ENCODE measurements around the gene SIRT1. TPM values are rescaled to one million over a fixed set of nuclear protein-coding genes. Genes with fewer than 3 reads are reported as not detected.

The SIRT1 gene
- total and polyA plus RNA-seq, 10 of the 15 experiments (the other 5 are each of a cell fraction or from before 2014, with no cell fraction given) = 3.6 to 14.2 (median 10.2) TPM

DNA sequence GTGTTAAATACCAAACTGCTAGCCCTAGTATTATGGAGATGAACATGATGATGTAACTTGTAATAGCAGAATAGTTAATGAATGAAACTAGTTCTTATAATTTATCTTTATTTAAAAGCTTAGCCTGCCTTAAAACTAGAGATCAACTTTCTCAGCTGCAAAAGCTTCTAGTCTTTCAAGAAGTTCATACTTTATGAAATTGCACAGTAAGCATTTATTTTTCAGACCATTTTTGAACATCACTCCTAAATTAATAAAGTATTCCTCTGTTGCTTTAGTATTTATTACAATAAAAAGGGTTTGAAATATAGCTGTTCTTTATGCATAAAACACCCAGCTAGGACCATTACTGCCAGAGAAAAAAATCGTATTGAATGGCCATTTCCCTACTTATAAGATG lies 33.2 kb downstream of the SIRT1 start:
- ChIA-PET RAD21 (ENCODE audit: unreplicated experiment) (no interaction called here), CTCF (interaction anchor here (1.3 kb wide), 1 partner anchor 32 kb away, joined by 4 read pairs; no protein-coding TSS in a partner anchor)
- TF ChIP-seq NR2C2 (IDR thresholded peaks at IDR 0.05; ENCODE audit: borderline replicate concordance, control insufficient read depth, insufficient read length, low read depth) = no peak
- TF ChIP-seq, protein P1, sequence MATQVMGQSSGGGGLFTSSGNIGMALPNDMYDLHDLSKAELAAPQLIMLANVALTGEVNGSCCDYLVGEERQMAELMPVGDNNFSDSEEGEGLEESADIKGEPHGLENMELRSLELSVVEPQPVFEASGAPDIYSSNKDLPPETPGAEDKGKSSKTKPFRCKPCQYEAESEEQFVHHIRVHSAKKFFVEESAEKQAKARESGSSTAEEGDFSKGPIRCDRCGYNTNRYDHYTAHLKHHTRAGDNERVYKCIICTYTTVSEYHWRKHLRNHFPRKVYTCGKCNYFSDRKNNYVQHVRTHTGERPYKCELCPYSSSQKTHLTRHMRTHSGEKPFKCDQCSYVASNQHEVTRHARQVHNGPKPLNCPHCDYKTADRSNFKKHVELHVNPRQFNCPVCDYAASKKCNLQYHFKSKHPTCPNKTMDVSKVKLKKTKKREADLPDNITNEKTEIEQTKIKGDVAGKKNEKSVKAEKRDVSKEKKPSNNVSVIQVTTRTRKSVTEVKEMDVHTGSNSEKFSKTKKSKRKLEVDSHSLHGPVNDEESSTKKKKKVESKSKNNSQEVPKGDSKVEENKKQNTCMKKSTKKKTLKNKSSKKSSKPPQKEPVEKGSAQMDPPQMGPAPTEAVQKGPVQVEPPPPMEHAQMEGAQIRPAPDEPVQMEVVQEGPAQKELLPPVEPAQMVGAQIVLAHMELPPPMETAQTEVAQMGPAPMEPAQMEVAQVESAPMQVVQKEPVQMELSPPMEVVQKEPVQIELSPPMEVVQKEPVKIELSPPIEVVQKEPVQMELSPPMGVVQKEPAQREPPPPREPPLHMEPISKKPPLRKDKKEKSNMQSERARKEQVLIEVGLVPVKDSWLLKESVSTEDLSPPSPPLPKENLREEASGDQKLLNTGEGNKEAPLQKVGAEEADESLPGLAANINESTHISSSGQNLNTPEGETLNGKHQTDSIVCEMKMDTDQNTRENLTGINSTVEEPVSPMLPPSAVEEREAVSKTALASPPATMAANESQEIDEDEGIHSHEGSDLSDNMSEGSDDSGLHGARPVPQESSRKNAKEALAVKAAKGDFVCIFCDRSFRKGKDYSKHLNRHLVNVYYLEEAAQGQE (IDR thresholded peaks at IDR 0.05; ENCODE audit: low read depth, low read length) = no peak

DNA sequence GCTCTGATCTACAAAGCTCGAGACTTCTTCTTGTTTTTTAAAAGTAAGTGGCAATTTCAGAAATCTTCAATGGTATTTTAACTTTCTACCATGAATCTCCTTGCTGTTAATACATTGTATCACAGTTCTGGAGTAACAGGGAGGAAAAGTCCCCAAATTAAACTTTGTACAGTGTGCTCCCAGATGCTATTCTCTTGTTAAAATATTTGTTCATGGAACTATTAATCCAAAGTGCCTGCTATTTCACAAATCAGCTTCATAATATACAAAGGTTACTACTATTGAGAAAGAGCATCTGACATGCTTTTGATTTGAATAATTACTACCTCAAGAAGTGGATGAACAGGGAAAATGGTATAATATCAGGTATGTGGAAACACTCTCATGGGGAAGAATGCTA lies 36.6 kb downstream of the SIRT1 start:
- Histone ChIP-seq H2AFZ (ENCODE audit: control insufficient read depth, low read depth, low read length) (no peak overlapping the region), H3K27ac (ENCODE audit: control insufficient read depth, insufficient read depth) (no peak overlapping the region), H3K27me3 (replicated peaks in 1 of 2; ENCODE audit: control insufficient read depth in 2 of 2, insufficient read depth in 2 of 2, low read length in 1 of 2) (no peaks in the 10 kb centered on the region), H3K9me3 (replicated peaks; ENCODE audit: control insufficient read depth, insufficient read depth, low read length) (no peaks in the 10 kb centered on the region), H3K4me1 (ENCODE audit: control insufficient read depth, insufficient read depth, low read length) (no peaks in the 10 kb centered on the region), H4K20me1 (ENCODE audit: control insufficient read depth, insufficient read depth) (no peaks in the 10 kb centered on the region), H3K9ac (ENCODE audit: control insufficient read depth, insufficient read depth, low read length) (no peak overlapping the region), H3K79me2 (ENCODE audit: control insufficient read depth, insufficient read depth, low read length) (no peaks in the 10 kb centered on the region), H3K4me3 (no peak overlapping the region), H3K36me3 (ENCODE audit: control insufficient read depth in 2 of 2, insufficient read depth in 2 of 2, low read length in 1 of 2) (peaks cover 2 to 6% of the 10 kb centered on the region in 2 experiments; a peak in 3 of 4 replicates), H3K4me2 (ENCODE audit: control insufficient read depth, insufficient read depth) (no peak overlapping the region)
- intact Hi-C loops (cut with micrococcal nuclease; ENCODE audit: unreplicated experiment) (no loop called here), in situ Hi-C loops (cut with MboI) (no loop called here)
- SMC1A ChIA-PET (ENCODE audit: uncharacterized antibody, unreplicated experiment) = interaction anchor here (0.6 to 2.7 kb wide), 4 partner anchors 10 to 292 kb away, joined by 3 to 6 read pairs (median 3); no protein-coding TSS in a partner anchor
- DNase-seq (ENCODE audit: low read depth, low spot score) (no peak), ATAC-seq (no peak), FAIRE-seq (no peak)
- WGBS (ENCODE audit: insufficient coverage, insufficient replicate concordance, low lambda C conversion rate, missing lambda C conversion rate) = 91% methylated on average over 1 of the region's 1 CpG
- CTCF ChIA-PET = no interaction called here
- no TSS peak for BruUV-seq (replicated peaks)
- POLR2A ChIA-PET = no interaction called here
- RAD21 ChIA-PET (ENCODE audit: unreplicated experiment) = no interaction called here
- TF ChIP-seq ZNF207 (IDR thresholded peaks at IDR 0.05; ENCODE audit: borderline replicate concordance) (no peak), RAD51 (IDR thresholded peaks at IDR 0.05) (no peak), MXI1 (IDR thresholded peaks at IDR 0.05; ENCODE audit: low read depth, low read length) (no peak), RELA (IDR thresholded peaks at IDR 0.05; ENCODE audit: borderline replicate concordance, partially characterized antibody) (no peak), NR2F1 (conservative IDR thresholded peaks at IDR 0.05) (no peak)
- TF ChIP-seq, protein P2, sequence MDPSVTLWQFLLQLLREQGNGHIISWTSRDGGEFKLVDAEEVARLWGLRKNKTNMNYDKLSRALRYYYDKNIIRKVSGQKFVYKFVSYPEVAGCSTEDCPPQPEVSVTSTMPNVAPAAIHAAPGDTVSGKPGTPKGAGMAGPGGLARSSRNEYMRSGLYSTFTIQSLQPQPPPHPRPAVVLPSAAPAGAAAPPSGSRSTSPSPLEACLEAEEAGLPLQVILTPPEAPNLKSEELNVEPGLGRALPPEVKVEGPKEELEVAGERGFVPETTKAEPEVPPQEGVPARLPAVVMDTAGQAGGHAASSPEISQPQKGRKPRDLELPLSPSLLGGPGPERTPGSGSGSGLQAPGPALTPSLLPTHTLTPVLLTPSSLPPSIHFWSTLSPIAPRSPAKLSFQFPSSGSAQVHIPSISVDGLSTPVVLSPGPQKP (IDR thresholded peaks at IDR 0.05; ENCODE audit: low read depth, low read length) = no peak
- TF ChIP-seq, protein P3, sequence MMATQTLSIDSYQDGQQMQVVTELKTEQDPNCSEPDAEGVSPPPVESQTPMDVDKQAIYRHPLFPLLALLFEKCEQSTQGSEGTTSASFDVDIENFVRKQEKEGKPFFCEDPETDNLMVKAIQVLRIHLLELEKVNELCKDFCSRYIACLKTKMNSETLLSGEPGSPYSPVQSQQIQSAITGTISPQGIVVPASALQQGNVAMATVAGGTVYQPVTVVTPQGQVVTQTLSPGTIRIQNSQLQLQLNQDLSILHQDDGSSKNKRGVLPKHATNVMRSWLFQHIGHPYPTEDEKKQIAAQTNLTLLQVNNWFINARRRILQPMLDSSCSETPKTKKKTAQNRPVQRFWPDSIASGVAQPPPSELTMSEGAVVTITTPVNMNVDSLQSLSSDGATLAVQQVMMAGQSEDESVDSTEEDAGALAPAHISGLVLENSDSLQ (IDR thresholded peaks at IDR 0.05) = no peak

More for the DNA sequence above, 33.2 kb downstream of the SIRT1 start:
- H3K27ac ChIP-seq (ENCODE audit: control insufficient read depth, insufficient read depth) = no peak overlapping the region
- ChIA-PET POLR2A (interaction anchor here (1.1 kb wide), 1 partner anchor 29 kb away, joined by 3 read pairs; no protein-coding TSS in a partner anchor), SMC1A (ENCODE audit: uncharacterized antibody, unreplicated experiment) (interaction anchor here (0.6 to 1.2 kb wide), 3 partner anchors 9 to 136 kb away, joined by 3 to 4 read pairs (median 3); no protein-coding TSS in a partner anchor)
- H2AFZ ChIP-seq (ENCODE audit: control insufficient read depth, low read depth, low read length) = no peak overlapping the region
- no TSS peak for BruUV-seq (replicated peaks)
- in situ Hi-C loops (cut with MboI) (no loop called here), intact Hi-C loops (cut with micrococcal nuclease; ENCODE audit: unreplicated experiment) (no loop called here)
- no peaks in the 10 kb centered on the region for H4K20me1 ChIP-seq (ENCODE audit: control insufficient read depth, insufficient read depth)
- no peak overlapping the region for H3K4me3 ChIP-seq
- no peak overlapping the region for H3K9ac ChIP-seq (ENCODE audit: control insufficient read depth, insufficient read depth, low read length)
- H3K36me3 ChIP-seq (ENCODE audit: control insufficient read depth in 2 of 2, insufficient read depth in 2 of 2, low read length in 1 of 2) = peaks cover 2 to 11% of the 10 kb centered on the region in 2 experiments
- DNase-seq (ENCODE audit: low read depth, low spot score) (no peak), FAIRE-seq (no peak), ATAC-seq (no peak)
- no peak overlapping the region for H3K4me2 ChIP-seq (ENCODE audit: control insufficient read depth, insufficient read depth)
- H3K4me1 ChIP-seq (ENCODE audit: control insufficient read depth, insufficient read depth, low read length) = no peaks in the 10 kb centered on the region
- H3K27me3 ChIP-seq (replicated peaks in 1 of 2; ENCODE audit: control insufficient read depth in 2 of 2, insufficient read depth in 2 of 2, low read length in 1 of 2) = no peaks in the 10 kb centered on the region
- no peaks in the 10 kb centered on the region for H3K79me2 ChIP-seq (ENCODE audit: control insufficient read depth, insufficient read depth, low read length)
- H3K9me3 ChIP-seq (replicated peaks; ENCODE audit: control insufficient read depth, insufficient read depth, low read length) = no peaks in the 10 kb centered on the region
- WGBS (ENCODE audit: insufficient coverage, insufficient replicate concordance, low lambda C conversion rate, missing lambda C conversion rate) = 38% methylated on average over 1 of the region's 1 CpG
